WERI-Rb-1 (cell line): ENCODE measurements around the gene APP.

Source experiments
- DNase-seq: peaks from one replicate; pipeline ENCODE4 v3.0.0-alpha.2; 2020
- H3K27ac ChIP-seq: fragments of 250-450 bp; sonication (Bioruptor Pico); 2 replicates; pipeline ENCODE4 v1.5.1; 2020; ENCODE audit warnings: mild to moderate bottlenecking, moderate library complexity
- H3K27me3 ChIP-seq: fragments of 250-450 bp; sonication (Bioruptor Pico); 2 replicates; pipeline ENCODE4 v1.5.1; 2021; ENCODE audit warnings: mild to moderate bottlenecking, low read depth, moderate library complexity; ENCODE audit not compliant: insufficient read depth, severe bottlenecking
- H3K36me3 ChIP-seq: fragments of 250-450 bp; sonication (Bioruptor Pico); 2 replicates; pipeline ENCODE4 v1.5.1; 2020; ENCODE audit warnings: mild to moderate bottlenecking, moderate library complexity
- H3K4me3 ChIP-seq: 2 replicates; pipeline ENCODE4 v1.5.1; 2011; ENCODE audit warnings: low read depth, mild to moderate bottlenecking, control low read depth, low read length
- H3K9me3 ChIP-seq: fragments of 250-450 bp; sonication (Bioruptor Pico); 2 replicates; pipeline ENCODE4 v1.5.1; 2021; ENCODE audit warnings: mild to moderate bottlenecking, moderate library complexity; ENCODE audit not compliant: severe bottlenecking
- TF ChIP-seq, protein P1 (sequence below): IDR thresholded peaks from 2 replicates; pipeline ENCODE4 v1.5.1; 2011; ENCODE audit warnings: low read depth, mild to moderate bottlenecking, control low read depth, inconsistent platforms, low read length

Gene APP

DNA sequence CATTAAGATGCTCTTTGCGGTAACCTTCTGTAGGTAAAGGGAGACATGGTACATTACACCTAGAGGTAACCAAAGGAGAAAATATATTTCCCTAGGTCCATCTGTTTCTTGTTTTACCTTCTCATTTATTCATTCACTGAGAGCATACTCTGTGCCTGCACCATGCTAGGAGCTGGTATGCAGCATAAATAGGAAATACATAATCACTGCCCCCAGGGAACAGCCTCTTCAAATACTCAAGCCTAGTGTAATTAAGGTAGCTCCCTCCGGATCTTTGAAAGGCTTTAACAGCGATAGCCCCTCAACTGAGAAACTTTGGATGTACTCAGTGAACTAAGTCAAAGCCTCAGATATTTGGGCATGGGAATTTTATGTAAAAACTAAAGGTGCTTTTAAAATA lies 312.2 kb downstream of the APP start:
- H3K9me3 ChIP-seq: no peaks in the 10 kb centered on the region
- no peak for DNase-seq
- H3K4me3 ChIP-seq: no peak overlapping the region
- TF ChIP-seq, protein P1, sequence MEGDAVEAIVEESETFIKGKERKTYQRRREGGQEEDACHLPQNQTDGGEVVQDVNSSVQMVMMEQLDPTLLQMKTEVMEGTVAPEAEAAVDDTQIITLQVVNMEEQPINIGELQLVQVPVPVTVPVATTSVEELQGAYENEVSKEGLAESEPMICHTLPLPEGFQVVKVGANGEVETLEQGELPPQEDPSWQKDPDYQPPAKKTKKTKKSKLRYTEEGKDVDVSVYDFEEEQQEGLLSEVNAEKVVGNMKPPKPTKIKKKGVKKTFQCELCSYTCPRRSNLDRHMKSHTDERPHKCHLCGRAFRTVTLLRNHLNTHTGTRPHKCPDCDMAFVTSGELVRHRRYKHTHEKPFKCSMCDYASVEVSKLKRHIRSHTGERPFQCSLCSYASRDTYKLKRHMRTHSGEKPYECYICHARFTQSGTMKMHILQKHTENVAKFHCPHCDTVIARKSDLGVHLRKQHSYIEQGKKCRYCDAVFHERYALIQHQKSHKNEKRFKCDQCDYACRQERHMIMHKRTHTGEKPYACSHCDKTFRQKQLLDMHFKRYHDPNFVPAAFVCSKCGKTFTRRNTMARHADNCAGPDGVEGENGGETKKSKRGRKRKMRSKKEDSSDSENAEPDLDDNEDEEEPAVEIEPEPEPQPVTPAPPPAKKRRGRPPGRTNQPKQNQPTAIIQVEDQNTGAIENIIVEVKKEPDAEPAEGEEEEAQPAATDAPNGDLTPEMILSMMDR: no peak
- H3K36me3 ChIP-seq: no peaks in the 10 kb centered on the region
- H3K27me3 ChIP-seq: no peaks in the 10 kb centered on the region
- H3K27ac ChIP-seq: no peak overlapping the region

DNA sequence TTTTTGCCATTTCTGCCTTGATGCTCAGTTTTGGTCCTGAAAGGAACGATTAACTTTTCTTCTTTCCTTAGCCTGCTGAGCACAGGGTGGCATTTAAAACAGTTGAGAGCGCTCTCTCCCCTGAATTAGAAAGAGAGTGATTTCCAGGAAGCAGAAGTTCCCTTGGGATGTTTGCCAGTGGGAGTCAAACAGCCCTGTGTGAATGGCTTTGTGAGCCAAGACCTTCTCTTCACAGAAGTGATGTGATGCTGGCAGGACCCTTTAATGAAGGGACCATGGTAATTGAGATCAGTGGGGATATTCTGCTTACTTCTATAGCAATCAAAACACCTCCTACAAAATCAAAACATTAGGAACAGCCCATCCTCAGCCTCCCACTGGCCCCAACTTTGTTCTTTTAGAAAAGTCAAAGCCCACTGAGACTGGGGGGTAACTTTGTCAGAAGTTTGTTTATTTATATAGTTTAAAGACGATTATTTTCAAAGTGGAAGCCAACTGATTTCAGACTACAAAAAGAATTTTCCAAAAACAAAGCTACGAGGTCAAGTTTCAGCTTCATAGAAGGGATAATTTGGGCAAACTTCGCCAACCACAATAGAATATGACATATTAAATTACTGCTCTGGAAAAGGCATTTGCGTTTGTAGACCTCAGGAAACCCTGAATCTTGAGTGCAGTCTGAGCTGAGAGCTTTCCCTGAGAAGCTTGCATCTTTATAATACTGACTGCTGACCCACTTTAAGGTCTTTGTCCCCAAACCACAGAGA lies 313.1 kb downstream of the APP start:
- H3K27me3 ChIP-seq: no peaks in the 10 kb centered on the region
- H3K9me3 ChIP-seq: no peaks in the 10 kb centered on the region
- TF ChIP-seq, protein P1: no peak
- DNase-seq: no peak
- H3K27ac ChIP-seq: no peak overlapping the region
- H3K36me3 ChIP-seq: no peaks in the 10 kb centered on the region
- no peak overlapping the region for H3K4me3 ChIP-seq

DNA sequence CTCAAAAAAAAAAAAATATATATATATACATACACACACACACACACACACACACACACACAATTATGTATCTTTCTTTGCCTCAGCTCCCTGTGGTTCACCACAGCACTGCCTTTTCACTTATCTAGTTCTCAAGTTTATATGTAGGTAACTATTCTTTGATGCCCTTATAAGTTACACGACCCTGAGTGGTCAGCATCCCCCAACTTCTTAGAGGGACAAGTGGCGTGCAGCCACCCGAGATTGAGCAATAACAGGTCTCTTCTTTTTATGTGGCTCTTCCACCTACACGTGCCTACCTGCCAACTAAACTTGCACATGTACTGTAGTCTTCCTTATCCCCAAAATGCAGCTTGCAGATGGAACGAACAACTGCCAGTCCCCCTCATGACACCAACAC lies 315.0 kb downstream of the APP start:
- Histone ChIP-seq H3K27ac (no peak overlapping the region), H3K27me3 (peaks cover 3% of the 10 kb centered on the region), H3K9me3 (no peaks in the 10 kb centered on the region), H3K36me3 (no peaks in the 10 kb centered on the region), H3K4me3 (no peak overlapping the region)
- DNase-seq: no peak
- TF ChIP-seq, protein P1: no peak

DNA sequence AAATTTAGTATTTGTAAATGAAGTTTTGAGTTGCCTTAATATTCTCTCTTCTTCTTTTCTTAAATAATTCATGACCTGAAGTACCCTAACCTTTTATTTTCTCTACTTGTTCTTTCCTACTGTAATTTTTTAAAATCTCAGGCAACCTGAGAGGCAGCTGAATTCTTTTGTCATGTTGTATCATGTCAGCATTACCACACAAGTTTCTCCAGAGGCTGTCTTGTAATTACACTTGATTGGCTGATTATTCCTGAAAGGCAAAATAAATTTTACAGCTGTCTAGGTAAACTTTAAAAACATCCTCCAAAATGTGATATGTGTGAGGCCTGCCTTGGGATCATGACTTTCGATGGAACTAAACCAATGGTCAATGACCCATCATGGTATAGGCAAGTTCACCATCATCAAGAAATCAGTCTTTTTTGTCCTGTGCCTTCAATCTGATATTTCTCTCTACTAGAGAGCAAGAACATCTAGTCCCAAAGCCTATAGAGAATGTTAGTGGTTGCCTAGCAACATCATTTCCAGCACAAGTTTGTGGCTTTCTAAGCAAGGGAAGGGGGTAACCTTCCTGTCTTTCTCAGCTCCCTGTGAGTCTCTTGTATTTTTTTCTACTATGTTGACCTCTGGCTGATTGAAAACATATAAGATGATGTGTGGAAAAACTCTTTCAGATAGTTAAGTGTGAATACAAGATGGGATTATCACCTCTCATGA lies 320.3 kb downstream of the APP start:
- no peak for DNase-seq
- H3K27me3 ChIP-seq: peaks cover 3% of the 10 kb centered on the region
- TF ChIP-seq, protein P1: no peak
- peaks cover 13% of the 10 kb centered on the region for H3K9me3 ChIP-seq
- H3K36me3 ChIP-seq: no peaks in the 10 kb centered on the region
- H3K4me3 ChIP-seq: no peak overlapping the region
- no peak overlapping the region for H3K27ac ChIP-seq

DNA sequence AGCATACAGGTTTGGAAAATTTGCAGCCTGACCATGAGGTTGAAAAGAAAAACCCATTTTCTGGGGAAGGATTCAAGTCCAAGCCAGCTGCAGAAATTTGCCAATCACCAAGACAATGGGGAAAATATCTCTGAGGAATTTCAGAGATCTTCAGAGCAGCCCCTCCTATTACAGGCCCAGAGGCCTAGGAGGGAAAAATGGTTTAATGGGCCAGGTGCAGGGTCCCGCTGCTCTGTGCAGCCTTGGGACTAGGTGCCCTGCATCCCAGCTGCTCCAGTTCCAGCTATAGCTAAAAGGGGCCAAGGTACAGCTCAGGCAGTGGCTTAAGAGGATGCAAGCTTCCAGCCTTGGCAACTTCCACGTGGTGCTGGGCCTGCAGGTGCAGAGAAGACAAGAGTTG lies 322.3 kb downstream of the APP start:
- DNase-seq: no peak

More for the DNA sequence above, 322.3 kb downstream of the APP start:
- Histone ChIP-seq H3K27me3 (peaks cover 3% of the 10 kb centered on the region), H3K36me3 (no peaks in the 10 kb centered on the region), H3K9me3 (peaks cover 13% of the 10 kb centered on the region), H3K27ac (no peak overlapping the region), H3K4me3 (no peak overlapping the region)
- TF ChIP-seq, protein P1: no peak
